ENCODE measurements around the gene ARFGEF3. TPM values are rescaled to one million over a fixed set of nuclear protein-coding genes. Genes with fewer than 3 reads are reported as not detected.

The ARFGEF3 gene
- total RNA-seq, 1 experiment from 2014 or later = 20.1 TPM

- TF ChIP-seq NFYB (CRISPR knock-in tag; conservative IDR thresholded peaks at IDR 0.05; ENCODE audit: low read depth) (0 out of 2 replicates have a peak, but pooled peaks have one; percentile 21), NFATC4 (CRISPR knock-in tag; IDR thresholded peaks at IDR 0.05) (no peak), CTCF (IDR thresholded peaks at IDR 0.05) (no peak), ETV6 (CRISPR knock-in tag; IDR thresholded peaks at IDR 0.05) (peak; percentile 59), AR (CRISPR knock-in tag; IDR thresholded peaks at IDR 0.05) (no peak), PREB (CRISPR knock-in tag; IDR thresholded peaks at IDR 0.05; ENCODE audit: borderline replicate concordance) (no peak), HMGXB4 (CRISPR knock-in tag; IDR thresholded peaks at IDR 0.05) (no peak), CDX4 (CRISPR knock-in tag; IDR thresholded peaks at IDR 0.05; ENCODE audit: borderline replicate concordance) (no peak), KAT7 (CRISPR knock-in tag; IDR thresholded peaks at IDR 0.05; ENCODE audit: borderline replicate concordance) (0 out of 2 replicates have a peak, but pooled peaks have one; percentile 81), RELA (CRISPR knock-in tag; IDR thresholded peaks at IDR 0.05; ENCODE audit: borderline replicate concordance) (no peak), FOXP4 (CRISPR knock-in tag; IDR thresholded peaks at IDR 0.05) (0 out of 2 replicates have a peak, but pooled peaks have one; percentile 49), ZNF425 (CRISPR knock-in tag; conservative IDR thresholded peaks at IDR 0.05) (no peak), CREM (CRISPR knock-in tag; IDR thresholded peaks at IDR 0.05) (peak; percentile 78; the same call in 1 of the 2 replicates), ZNF138 (CRISPR knock-in tag; conservative IDR thresholded peaks at IDR 0.05) (0 out of 2 replicates have a peak, but pooled peaks have one; percentile 44), FOXK1 (CRISPR knock-in tag; IDR thresholded peaks at IDR 0.05) (no peak), ATF1 (CRISPR knock-in tag; IDR thresholded peaks at IDR 0.05) (0 out of 2 replicates have a peak, but pooled peaks have one; percentile 21), E2F5 (CRISPR knock-in tag; IDR thresholded peaks at IDR 0.05) (no peak), ELF4 (CRISPR knock-in tag; IDR thresholded peaks at IDR 0.05; ENCODE audit: low read depth) (no peak), TP53 (CRISPR knock-in tag; IDR thresholded peaks at IDR 0.05) (0 out of 2 replicates have a peak, but pooled peaks have one; percentile 60)
Observed at GRCh38 chr6:138161338-138162110, at the start of gene ARFGEF3 (continued).
